CD4-positive, alpha-beta T cell treated with Interleukin-2 at 100 ng/mL for 4 hours (primary cell): ENCODE measurements around the gene CD28.

Experiments used
- DNase-seq: peaks from one replicate; pipeline ENCODE4 v3.0.0-alpha.2; 2020; ENCODE audit warnings: low spot score

The CD28 gene

GRCh38 chr2:203706403-203706802 lies at the start of gene CD28:
CD28 (plus strand) TSS chr2:203706639; CDS start chr2:203706697, 58 bp downstream.
- DNase-seq = peak; percentile 88

- DNase-seq = no peak
Measured at GRCh38 chr2:203659331-203660049, 46.9 kb upstream of the CD28 start.

DNA sequence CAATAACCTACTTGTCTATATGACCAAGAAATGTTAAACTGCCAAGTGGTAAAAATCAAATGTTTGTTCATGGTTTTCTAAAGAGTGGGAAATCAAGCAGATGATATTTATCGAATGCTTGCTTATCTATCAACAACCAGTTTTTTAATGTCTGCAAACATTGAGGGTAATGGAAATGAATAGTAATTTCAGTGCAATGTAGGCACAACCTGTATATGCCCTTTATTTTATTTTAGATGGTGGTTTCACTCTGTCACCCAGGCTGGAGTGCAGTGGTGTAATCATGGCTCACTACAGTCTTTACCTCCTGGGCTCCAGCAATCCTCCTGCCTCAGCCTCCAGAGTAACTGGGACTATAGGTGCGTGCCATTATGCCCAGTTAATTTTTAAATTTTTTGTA lies 46.0 kb upstream of the CD28 start:
- no peak for DNase-seq

GRCh38 chr2:203661279-203661908 lies 45.0 kb upstream of the CD28 start:
- no peak for DNase-seq

DNA sequence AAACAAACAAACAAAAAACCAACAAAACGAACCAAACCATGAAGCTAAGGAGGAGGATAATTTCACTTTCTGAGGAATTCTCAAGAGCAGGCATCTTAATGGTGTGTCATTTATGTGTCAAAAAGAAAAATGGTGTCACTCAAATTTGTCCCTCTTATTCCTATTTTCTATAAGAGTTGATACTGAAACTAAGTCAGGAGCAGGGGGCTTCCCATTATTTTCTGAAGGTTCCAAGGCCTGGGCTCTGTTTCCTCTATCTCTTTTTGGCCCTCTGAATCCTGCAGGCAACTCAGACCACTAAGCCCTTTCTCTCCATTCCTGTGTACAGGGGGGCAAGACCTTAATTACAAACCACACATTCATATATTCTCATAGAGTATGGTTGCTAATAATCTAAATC lies 44.0 kb upstream of the CD28 start:
- no peak for DNase-seq

DNA sequence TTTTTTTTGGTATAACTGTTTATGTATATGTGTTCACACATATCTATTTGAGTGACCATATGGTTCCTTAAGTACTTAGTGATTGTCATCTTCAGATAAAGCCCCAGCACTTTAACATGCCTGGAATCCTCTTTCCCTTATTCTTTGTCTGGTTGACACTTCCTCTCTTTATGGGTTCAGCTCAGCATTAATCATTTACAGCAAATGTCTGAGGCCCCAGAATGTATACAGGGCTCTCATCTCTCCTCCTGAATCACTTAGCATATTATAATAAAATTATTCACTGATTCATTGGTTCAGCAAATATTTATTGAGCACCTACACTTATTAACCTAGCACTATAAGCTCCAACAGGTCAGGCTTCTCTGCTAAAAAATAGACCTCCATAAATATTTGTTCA lies 43.5 kb upstream of the CD28 start:
- no peak for DNase-seq

DNA sequence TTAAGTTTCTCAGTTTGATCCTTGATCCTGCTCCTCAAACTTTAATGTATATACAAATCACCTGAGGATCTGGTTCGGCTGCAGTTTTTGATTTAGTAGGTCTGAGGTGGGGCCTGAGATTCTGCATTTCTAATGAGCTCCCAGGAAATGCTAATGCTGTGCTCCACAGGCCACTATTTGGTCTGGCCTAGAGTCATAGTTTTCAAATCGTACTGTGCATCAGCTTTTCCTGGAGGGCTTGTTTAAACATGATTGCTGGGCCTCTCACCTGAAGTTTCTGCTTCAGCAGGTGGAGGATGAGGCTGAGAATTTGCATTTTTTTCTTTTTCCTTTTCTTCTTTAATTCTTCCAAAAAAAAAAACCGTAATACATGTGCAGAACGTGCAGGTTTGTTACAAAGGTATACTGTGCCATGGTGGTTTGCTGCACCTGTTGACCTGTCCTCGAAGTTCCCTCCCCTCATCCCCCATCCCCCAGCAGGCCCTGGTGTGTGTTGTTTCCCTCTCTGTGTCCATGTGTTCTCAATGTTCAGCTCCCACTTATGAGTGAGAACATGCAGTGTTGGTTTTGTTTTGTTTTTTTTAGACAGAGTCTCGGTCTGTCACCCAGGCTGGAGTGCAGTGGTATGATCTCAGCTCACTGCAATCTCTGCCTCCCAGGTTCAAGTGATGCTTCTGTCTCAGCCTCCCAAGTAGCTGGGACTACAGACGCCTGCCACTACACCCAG lies 42.2 kb upstream of the CD28 start:
- DNase-seq = no peak

DNA sequence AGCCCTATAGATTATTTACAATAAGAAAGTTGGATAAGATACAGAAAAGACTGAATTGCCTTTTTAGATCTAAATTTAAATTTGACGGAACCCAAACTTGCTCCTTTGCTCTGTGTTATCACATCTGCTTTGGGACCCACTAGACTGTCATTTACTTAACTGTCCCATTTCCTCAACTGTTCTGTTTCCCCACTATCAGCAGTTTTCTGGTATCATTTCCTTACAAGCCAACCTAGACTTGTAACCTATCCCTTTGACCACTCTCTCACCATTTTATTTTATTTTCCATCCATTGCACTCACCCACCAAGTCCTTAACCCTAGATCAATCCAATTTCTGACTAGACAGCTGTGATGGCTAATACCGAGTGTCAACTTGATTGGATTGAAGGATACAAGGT lies 38.6 kb upstream of the CD28 start:
- DNase-seq = no peak

GRCh38 chr2:203669820-203670219 lies 36.6 kb upstream of the CD28 start:
- DNase-seq = no peak

DNA sequence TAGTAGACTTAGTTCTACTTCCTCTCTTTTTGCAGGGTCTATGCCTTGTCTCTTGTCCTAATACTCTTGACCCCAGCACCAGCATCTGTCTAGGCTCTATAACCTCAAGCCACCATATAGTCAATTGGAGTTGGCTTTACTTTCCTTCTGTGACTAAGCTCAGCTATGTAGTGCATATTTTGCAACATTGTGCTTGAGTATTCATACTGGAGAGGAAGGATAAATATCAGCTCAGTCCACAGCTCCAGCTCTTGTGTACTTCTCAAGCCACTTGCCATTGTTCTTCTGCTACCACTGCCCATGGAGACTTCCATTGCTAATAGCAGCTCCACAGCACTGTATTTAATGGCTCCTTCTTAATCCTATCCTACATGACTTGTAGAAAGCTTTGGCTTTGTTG lies 35.5 kb upstream of the CD28 start:
- no peak for DNase-seq

- DNase-seq = no peak
Measured at GRCh38 chr2:203671876-203672275, 34.6 kb upstream of the CD28 start.

GRCh38 chr2:203672856-203673255 lies 33.6 kb upstream of the CD28 start:
- DNase-seq = no peak

DNA sequence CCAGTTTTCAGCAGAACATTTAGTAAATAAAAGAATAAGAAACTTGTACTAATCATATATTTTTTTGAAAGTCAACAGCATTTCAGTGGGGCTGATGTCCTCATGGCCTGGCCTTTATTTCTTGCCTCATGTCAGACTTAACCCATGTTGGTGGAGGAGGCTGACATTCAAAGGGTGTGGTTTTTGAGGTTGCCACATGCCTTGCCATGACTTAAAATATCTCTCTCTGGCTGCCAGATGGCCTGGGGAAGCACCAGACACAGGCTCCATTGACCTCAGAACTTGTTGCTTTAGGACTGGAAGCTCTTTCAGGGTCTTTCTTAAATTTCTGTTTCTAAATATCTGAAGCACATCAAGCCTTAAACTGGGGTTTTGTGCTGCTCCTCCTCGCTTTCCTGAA lies 32.5 kb upstream of the CD28 start:
- no peak for DNase-seq

DNA sequence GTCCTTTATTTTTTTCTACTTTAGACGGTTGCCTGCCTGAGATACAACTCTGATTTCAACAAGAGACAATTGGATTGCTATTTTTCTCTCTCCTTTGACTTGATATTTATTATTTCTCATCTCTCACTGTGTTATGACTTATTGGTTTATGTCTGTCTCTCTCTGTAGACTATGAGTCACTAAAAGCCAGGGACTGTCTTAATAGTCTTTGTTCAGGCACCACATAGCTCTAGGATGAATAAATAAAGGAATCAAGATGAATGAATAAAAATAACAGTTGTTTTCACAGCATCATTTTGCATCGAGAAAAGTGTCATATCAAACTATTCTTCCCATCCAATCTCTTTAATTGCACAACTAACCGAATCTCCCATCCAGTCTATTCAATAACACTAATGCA lies 31.4 kb upstream of the CD28 start:
- DNase-seq = no peak

DNA sequence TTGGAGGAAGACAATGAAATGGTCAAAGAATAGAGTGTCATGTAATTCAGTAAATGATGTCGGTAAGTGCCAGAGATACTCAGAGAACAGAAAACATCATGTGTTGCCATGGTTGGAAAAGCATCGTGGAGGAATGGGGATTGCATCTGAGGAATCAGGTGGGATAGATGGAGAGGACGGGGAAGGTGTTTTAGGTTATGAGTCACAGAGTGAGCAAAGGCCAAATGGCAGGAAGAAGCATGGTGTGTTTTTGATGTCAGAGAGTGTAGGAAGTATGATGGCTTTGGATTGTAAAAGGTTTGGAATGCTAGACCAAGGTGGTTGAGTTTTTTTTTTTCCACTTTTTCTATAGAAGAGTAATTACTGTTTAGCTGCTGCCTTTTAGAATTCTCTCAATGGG lies 27.5 kb upstream of the CD28 start:
- no peak for DNase-seq

DNA sequence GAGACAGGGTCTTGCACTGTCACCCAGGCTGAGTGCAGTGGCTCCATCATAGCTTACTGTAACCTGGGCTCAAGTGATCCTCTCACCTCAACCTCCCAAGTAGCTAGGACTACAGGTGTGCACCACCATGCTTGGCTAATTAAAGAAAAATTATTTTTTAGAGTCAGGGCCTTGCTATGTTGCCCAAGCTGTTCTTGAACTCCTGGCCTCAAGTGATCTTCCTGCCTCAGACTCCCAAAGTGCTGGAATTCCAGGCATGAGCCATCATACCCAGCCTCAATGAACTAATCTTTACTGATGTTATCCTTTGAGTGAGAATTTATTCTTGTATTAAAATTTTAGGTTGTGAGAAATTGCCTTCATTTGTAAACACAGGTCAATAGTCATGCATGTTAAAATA lies 27.0 kb upstream of the CD28 start:
- DNase-seq = no peak

DNA sequence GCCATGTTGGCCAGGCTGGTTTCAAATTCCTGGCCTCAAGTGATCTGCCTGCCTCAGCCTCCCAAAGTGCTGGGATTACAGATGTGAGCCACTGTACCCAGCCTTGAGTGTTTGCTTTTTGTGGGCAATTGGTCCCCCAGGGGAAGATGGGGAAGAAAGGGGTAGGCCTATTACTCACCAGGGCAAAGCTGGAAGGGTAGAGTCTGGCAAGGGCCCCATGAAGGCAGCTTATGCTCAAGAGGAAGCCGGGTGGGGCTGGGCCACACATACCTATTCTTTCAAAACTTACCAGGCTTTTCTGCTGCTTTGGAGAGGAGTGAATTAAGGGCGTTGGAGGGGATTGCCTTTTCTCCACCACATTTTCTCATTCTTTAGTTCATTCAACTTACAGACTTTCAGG lies 24.5 kb upstream of the CD28 start:
- DNase-seq = no peak

GRCh38 chr2:203682688-203683130 lies 23.7 kb upstream of the CD28 start:
- no peak for DNase-seq

DNA sequence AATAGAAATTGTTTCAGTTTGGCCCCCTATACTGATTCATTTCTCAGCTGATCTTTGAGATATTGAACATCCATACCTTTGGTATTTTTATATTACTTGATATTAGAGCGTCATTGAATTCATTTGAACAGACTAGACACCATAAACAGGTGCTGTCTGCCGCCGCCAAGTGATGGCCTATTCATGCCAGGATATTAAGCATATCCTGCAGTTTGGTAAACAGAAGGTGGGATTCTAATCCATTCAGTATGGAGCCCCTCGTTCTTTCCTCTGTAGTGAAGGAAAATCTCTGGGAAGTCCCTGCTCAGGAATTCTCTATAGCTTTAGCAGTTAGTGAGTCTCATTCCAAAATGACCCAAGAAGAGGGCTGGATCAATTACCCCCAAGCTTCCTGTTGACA lies 23.0 kb upstream of the CD28 start:
- DNase-seq = no peak

DNA sequence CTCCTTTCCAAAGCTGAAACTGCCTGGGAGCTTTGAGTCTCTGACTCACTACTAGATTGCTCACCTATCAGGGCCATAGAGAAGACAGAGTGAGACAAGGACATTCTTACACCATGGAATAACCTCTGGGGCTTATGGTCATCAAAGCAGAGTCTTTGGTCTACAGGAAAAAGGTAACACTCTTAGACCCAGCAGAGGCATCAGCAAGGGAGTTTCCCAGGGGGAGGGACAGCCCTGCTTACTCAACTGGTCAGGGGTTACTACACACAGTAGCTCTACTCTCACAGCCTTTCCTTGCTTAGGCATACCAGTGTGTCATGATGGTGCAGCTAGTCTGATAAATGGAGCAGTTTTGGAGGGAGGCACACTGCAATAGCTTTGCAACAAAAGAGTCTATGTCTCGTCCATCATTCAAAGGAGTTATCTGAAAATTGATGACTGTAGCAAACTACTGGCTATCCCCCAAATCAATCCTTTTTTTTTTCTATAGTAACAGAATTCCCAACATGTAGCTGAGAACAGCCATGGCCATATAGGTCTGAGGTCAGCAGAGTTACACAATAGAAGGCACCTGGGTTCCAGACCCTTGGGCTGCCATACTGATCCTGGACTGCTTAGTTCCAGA lies 22.4 kb upstream of the CD28 start:
- no peak for DNase-seq

DNA sequence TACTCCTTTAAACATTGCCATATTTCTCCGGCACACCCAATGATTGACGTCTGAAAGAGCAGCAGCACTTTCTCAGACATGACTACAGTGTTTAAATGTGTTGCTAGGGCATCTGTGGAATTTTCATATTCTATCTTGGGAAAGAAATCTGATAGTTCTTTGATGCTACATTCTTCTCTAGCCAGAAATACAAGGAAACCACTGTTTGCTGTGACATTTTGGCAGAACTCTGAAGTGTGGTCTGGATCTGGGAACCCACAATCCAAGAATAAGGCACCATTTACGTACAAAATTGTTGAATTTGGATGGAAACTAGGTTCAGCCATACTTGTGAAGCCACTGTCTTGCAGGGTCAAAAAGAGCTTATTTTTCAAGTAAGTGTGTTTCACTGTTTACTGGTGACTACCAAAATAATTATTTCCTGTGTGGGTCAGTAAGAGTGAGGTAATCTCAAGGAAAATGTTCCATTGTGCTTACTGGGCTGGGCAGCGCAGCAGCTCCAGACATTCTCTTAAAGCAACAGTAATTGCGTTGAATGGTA lies 21.3 kb upstream of the CD28 start:
- no peak for DNase-seq

GRCh38 chr2:203685789-203686420 lies 20.5 kb upstream of the CD28 start:
- no peak for DNase-seq
